ENCODE results near the gene NEUROD1. TPM values are rescaled to one million over a fixed set of nuclear protein-coding genes. Genes with fewer than 3 reads are reported as not detected.

The NEUROD1 gene
- total and polyA plus RNA-seq, 2 experiments from 2014 or later = 0.53 to 1.3 TPM

DNA sequence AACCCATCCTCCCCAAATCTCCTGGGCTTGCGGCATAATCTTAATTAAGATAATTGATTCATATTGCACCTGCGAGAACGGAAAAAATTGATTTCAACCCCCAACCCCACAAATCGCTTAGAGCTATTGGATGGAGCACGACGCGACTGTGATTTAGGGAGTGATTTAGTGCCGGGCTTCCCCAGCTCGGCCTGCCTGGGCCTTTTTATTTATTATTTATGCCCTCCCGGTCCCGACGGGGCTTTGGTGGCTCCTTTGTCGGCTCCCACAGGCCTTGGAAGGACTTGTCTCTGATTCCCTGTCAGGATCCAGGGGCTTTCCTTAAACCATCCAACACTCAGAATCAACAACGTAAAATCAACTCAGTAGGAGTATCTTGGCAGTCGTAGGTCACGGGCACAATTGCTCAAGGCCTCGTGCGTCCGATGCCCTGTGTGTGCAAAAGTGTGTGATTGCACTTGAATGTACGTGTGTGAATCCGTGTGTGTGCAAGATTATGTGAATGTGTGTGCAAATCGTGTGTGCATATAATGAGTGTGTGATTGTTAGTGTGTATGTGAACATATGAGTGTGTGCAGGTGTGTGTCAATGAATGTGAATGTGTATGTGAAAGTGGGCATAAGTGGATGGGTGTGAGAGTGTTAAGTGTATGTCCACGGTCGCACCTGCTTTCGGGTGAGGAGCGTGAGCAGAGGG, 4.3 kb upstream of the NEUROD1 start:
- no peaks in the 10 kb centered on the region for H3K9me3 ChIP-seq (ENCODE audit: low read depth)
- TF ChIP-seq, protein P1, sequence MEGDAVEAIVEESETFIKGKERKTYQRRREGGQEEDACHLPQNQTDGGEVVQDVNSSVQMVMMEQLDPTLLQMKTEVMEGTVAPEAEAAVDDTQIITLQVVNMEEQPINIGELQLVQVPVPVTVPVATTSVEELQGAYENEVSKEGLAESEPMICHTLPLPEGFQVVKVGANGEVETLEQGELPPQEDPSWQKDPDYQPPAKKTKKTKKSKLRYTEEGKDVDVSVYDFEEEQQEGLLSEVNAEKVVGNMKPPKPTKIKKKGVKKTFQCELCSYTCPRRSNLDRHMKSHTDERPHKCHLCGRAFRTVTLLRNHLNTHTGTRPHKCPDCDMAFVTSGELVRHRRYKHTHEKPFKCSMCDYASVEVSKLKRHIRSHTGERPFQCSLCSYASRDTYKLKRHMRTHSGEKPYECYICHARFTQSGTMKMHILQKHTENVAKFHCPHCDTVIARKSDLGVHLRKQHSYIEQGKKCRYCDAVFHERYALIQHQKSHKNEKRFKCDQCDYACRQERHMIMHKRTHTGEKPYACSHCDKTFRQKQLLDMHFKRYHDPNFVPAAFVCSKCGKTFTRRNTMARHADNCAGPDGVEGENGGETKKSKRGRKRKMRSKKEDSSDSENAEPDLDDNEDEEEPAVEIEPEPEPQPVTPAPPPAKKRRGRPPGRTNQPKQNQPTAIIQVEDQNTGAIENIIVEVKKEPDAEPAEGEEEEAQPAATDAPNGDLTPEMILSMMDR (IDR thresholded peaks at IDR 0.05; ENCODE audit: poor library complexity) = no peak
- TF ChIP-seq EZH2phosphoT487 (IDR thresholded peaks at IDR 0.05; ENCODE audit: low read depth, severe bottlenecking, unreplicated experiment) (peak; percentile 32), EZH2 (IDR thresholded peaks at IDR 0.05; ENCODE audit: borderline replicate concordance) (peak; percentile 82)
- peak overlapping the region; percentile 80 for H3K4me2 ChIP-seq

DNA sequence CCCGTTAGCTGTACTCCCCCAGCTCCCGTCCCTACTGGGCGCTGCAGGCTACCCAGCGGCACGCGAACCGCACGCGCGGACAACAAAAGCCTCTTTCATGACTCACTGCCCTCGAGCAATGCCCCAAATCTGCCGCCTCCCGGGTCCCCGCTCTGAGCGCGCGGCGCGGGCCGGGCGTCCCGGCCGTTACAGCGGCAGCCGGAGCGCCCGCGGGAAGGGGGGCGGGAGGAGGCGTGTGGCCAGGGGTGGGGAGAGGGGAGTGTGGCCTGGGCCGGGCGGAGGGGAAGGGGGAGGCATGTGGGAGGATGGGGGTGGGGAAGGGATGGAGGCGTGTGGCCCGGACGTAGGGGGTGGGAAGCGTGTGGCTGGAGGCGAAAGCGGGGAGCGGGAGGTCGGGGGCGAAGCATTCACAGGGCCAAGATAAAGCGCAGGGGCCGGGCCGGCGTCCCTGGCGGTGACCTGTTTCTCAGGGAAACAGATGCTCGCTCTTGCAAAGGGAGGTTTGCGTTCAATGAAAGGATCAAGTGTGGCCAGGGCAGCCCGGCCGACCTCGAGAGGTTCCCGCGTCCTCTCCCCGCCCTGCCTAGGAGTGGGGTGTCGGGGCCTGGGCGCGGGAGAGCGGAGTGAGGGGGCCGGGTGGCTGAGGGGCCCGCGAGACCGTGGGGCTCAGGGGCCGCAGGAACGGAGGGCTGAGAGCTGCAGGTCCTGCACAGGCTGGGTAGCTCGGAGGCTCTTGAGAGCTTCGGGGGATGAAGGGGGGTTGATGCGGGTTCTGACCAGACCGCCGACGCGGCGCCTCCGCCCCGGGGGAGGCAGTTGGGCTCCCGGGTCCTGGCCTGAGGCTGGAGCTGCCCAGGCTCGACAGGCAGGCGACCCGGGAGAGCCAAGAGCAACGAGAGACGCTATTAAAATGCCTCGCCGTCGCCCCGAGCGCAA, 3.5 kb upstream of the NEUROD1 start:
- Histone ChIP-seq H3K4me3 (no peak overlapping the region), H3K4me2 (peak overlapping the region; percentile 80)

More for the DNA sequence above, 4.3 kb upstream of the NEUROD1 start:
- 21% methylated on average over 26 of the region's 26 CpGs for WGBS (ENCODE audit: low lambda C conversion rate, missing lambda C conversion rate)
- peaks cover 17% of the 10 kb centered on the region for H3K4me1 ChIP-seq (ENCODE audit: insufficient read depth)
- no peak overlapping the region for H3K27ac ChIP-seq
- H3K4me3 ChIP-seq = no peak overlapping the region
- H3K36me3 ChIP-seq (replicated peaks; ENCODE audit: insufficient read depth, low read depth) = no peaks in the 10 kb centered on the region
- H2AFZ ChIP-seq = no peak overlapping the region
- no peak for DNase-seq (ENCODE audit: low spot score)
- peaks cover 99% of the 10 kb centered on the region for H3K27me3 ChIP-seq
- H4K20me1 ChIP-seq (ENCODE audit: insufficient read depth, poor library complexity, severe bottlenecking) = no peaks in the 10 kb centered on the region
- H3K9me2 ChIP-seq (replicated peaks; ENCODE audit: insufficient read depth) = no peaks in the 10 kb centered on the region
- no peaks in the 10 kb centered on the region for H3K79me2 ChIP-seq

DNA sequence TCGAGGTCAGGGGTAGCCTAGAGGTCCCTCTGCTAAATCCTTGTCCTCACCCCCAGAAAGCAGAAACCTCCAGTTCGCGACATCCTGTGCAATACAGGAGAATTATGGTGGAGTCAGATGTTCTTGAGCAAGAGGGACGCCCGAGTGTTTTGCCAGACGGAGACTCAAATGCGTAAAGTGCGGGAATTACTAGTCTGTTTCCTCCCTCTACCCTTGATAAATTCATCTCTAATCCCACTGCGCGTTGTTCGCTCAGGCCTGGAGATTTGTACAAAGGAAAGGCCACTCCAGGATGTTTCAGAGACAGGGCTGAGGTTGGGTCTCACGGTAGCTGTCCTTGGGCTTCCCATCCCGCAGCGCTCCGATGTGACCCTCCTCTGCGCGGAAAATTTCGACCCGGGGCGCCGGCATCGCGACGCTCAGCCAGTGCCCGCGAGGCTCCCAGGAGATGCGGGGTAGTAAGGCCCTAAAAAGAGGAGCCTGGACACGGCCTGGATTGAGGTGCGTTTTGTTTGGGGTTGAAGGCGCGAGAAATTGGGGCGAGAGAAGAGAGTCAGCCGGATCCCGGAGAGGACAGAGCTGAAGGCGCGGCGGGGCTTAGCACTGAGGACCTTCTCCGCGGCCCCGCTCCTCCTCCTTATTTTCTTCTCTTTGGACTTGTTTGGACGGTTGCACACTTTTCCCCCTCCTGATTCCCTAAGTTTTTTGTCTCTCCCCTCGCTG, 2.6 kb upstream of the NEUROD1 start:
- Histone ChIP-seq H2AFZ (peak overlapping the region; percentile 40), H4K20me1 (ENCODE audit: insufficient read depth, poor library complexity, severe bottlenecking) (no peaks in the 10 kb centered on the region), H3K9me3 (ENCODE audit: low read depth) (no peaks in the 10 kb centered on the region), H3K79me2 (no peaks in the 10 kb centered on the region), H3K27me3 (peaks cover 98% of the 10 kb centered on the region), H3K4me1 (ENCODE audit: insufficient read depth) (peaks cover 17% of the 10 kb centered on the region), H3K4me3 (no peak overlapping the region), H3K36me3 (replicated peaks; ENCODE audit: insufficient read depth, low read depth) (no peaks in the 10 kb centered on the region), H3K9me2 (replicated peaks; ENCODE audit: insufficient read depth) (no peaks in the 10 kb centered on the region), H3K27ac (no peak overlapping the region), H3K4me2 (peak overlapping the region; percentile 80)
- TF ChIP-seq EZH2phosphoT487 (IDR thresholded peaks at IDR 0.05; ENCODE audit: low read depth, severe bottlenecking, unreplicated experiment) (no peak), EZH2 (IDR thresholded peaks at IDR 0.05; ENCODE audit: borderline replicate concordance) (peak; percentile 73)
- no peak for DNase-seq (ENCODE audit: low spot score)
- WGBS (ENCODE audit: low lambda C conversion rate, missing lambda C conversion rate) = 6% methylated on average over 42 of the region's 42 CpGs

More for the DNA sequence above, 3.5 kb upstream of the NEUROD1 start:
- Histone ChIP-seq H3K9me3 (ENCODE audit: low read depth) (no peaks in the 10 kb centered on the region), H3K4me1 (ENCODE audit: insufficient read depth) (peaks cover 17% of the 10 kb centered on the region), H3K79me2 (no peaks in the 10 kb centered on the region), H3K36me3 (replicated peaks; ENCODE audit: insufficient read depth, low read depth) (no peaks in the 10 kb centered on the region), H3K27ac (no peak overlapping the region), H3K9me2 (replicated peaks; ENCODE audit: insufficient read depth) (no peaks in the 10 kb centered on the region), H3K27me3 (peaks cover 99% of the 10 kb centered on the region), H2AFZ (peak overlapping the region; percentile 40), H4K20me1 (ENCODE audit: insufficient read depth, poor library complexity, severe bottlenecking) (no peaks in the 10 kb centered on the region)
- peak; percentile 34 for TF ChIP-seq EZH2phosphoT487 (IDR thresholded peaks at IDR 0.05; ENCODE audit: low read depth, severe bottlenecking, unreplicated experiment)
- peak; percentile 61 for TF ChIP-seq EZH2 (IDR thresholded peaks at IDR 0.05; ENCODE audit: borderline replicate concordance)
- TF ChIP-seq, protein P1 (IDR thresholded peaks at IDR 0.05; ENCODE audit: poor library complexity) = no peak
- 2% methylated on average over 41 of the region's 85 CpGs for WGBS (ENCODE audit: low lambda C conversion rate, missing lambda C conversion rate)
- peak; percentile 13 for DNase-seq (ENCODE audit: low spot score)
